ENCODE data around the gene RDH16.
"Not testable (repeated sequence)": the region's sequence is repeated elsewhere in the genome, so short reads cannot be mapped to it uniquely, and the experiment has no call there.

Gene RDH16

GRCh38 chr12:56927281-56927680 lies 30.1 kb downstream of the RDH16 start:
- no peak for DNase-seq (ENCODE audit: low read depth in 1 of 2, low spot score in 1 of 2)

- DNase-seq (ENCODE audit: low read depth in 1 of 2, low spot score in 1 of 2) = no peak
These were observed 35.4 kb downstream of the RDH16 start for GRCh38 chr12:56922031-56922430.

GRCh38 chr12:56921346-56921745 lies 36.1 kb downstream of the RDH16 start:
- DNase-seq (ENCODE audit: low read depth in 1 of 2, low spot score in 1 of 2) = no peak

GRCh38 chr12:56918139-56918538 lies 39.3 kb downstream of the RDH16 start:
- DNase-seq (ENCODE audit: low read depth in 1 of 2, low spot score in 1 of 2) = not testable (repeated sequence)

GRCh38 chr12:56916996-56917333 lies 40.4 kb downstream of the RDH16 start:
- no peak for DNase-seq (ENCODE audit: low read depth in 1 of 2, low spot score in 1 of 2)

- no peak for DNase-seq (ENCODE audit: low read depth in 1 of 2, low spot score in 1 of 2)
These were observed 41.0 kb downstream of the RDH16 start for GRCh38 chr12:56916296-56916995.

GRCh38 chr12:56914724-56915123 lies 42.7 kb downstream of the RDH16 start:
- DNase-seq (ENCODE audit: low read depth in 1 of 2, low spot score in 1 of 2) = no peak

- DNase-seq (ENCODE audit: low read depth in 1 of 2, low spot score in 1 of 2) = no peak
These were observed 43.2 kb downstream of the RDH16 start for GRCh38 chr12:56914256-56914655.

- not testable (repeated sequence) for DNase-seq (ENCODE audit: low read depth in 1 of 2, low spot score in 1 of 2)
These were observed 48.0 kb downstream of the RDH16 start for GRCh38 chr12:56909403-56909802.

GRCh38 chr12:56908136-56908535 lies 49.3 kb downstream of the RDH16 start:
- no peak for DNase-seq (ENCODE audit: low read depth in 1 of 2, low spot score in 1 of 2)

- DNase-seq (ENCODE audit: low read depth in 1 of 2, low spot score in 1 of 2) = no peak
These were observed 51.6 kb downstream of the RDH16 start for GRCh38 chr12:56905852-56906251.

GRCh38 chr12:56903374-56903773 lies 54.0 kb downstream of the RDH16 start:
- no peak for DNase-seq (ENCODE audit: low read depth in 1 of 2, low spot score in 1 of 2)

Measured in activated T-helper 1 cell treated with anti-CD3 and anti-CD28 coated beads, Interleukin-2, amount 50 U/mL, for 16 hours (primary cell).